Kidney epithelial cell (primary cell): ENCODE measurements around the gene KLHL29. TPM values are rescaled to one million over a fixed set of nuclear protein-coding genes. Genes with fewer than 3 reads are reported as not detected.

Experiments used
- DNase-seq: peaks from one replicate; pipeline ENCODE4 v3.0.0-alpha.2; 2010; ENCODE audit warnings: low read depth
- H3K27me3 ChIP-seq: 2 replicates; pipeline ENCODE4 v1.6.0; 2011; ENCODE audit warnings: low read length; ENCODE audit not compliant: control insufficient read depth, insufficient read depth
- H3K36me3 ChIP-seq: 2 replicates; pipeline ENCODE4 v1.5.1; 2011; ENCODE audit warnings: low read length; ENCODE audit not compliant: control insufficient read depth, insufficient read depth
- H3K4me3 ChIP-seq: 2 replicates; pipeline ENCODE4 v1.5.1; 2011; ENCODE audit warnings: low read depth, mild to moderate bottlenecking, control low read depth, low read length
- CTCF ChIP-seq: IDR thresholded peaks from 2 replicates; pipeline ENCODE4 v1.5.1; 2011; ENCODE audit warnings: mild to moderate bottlenecking, moderate library complexity, low read length, control low read depth, inconsistent platforms; ENCODE audit not compliant: insufficient read depth, poor library complexity, severe bottlenecking
- total RNA-seq: library from RNA; depleted of rRNA; stranded (reverse); fragments of >200 nt; gene quantifications from 2 replicates; pipeline ENCODE4 v1.2.3, GENCODE V29; 2015

Gene KLHL29
- total RNA-seq, 1 donor from 2014 or later: 12.4 TPM

- no peak for DNase-seq
- H3K27me3 ChIP-seq: no peaks in the 10 kb centered on the region
- TF ChIP-seq CTCF: no peak
- no peak overlapping the region for H3K4me3 ChIP-seq
- H3K36me3 ChIP-seq: no peaks in the 10 kb centered on the region
These were observed 21.7 kb upstream of the KLHL29 start for GRCh38 chr2:23363268-23363667.

- TF ChIP-seq CTCF: no peak
- no peak overlapping the region for H3K4me3 ChIP-seq
- no peaks in the 10 kb centered on the region for H3K27me3 ChIP-seq
- H3K36me3 ChIP-seq: no peaks in the 10 kb centered on the region
- DNase-seq: no peak
These were observed 21.1 kb upstream of the KLHL29 start for GRCh38 chr2:23363831-23364230.

DNA sequence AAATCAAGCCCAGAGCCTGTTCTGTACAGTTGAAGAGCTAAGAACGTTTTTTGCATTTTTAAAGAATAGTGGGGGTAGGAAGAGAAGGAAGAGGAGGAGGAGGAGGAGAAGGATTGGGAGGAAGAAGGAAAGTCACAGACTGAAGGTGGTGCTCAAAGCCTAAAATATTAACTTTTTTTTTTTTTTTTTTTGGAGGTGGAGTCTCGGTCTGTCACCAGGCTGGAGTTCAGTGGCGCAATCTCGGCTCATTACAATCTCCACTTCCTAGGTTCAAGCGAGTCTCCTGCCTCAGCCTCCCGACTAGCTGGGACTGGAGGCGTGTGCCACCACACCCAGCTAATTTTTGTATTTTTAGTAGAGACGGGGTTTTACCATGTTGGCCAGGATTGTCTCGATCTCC, 18.3 kb upstream of the KLHL29 start:
- Histone ChIP-seq H3K27me3 (no peaks in the 10 kb centered on the region), H3K4me3 (no peak overlapping the region), H3K36me3 (no peaks in the 10 kb centered on the region)
- DNase-seq: no peak
- TF ChIP-seq CTCF: no peak

GRCh38 chr2:23367760-23368159, 17.2 kb upstream of the KLHL29 start:
- H3K36me3 ChIP-seq: no peaks in the 10 kb centered on the region
- no peak overlapping the region for H3K4me3 ChIP-seq
- DNase-seq: no peak
- H3K27me3 ChIP-seq: no peaks in the 10 kb centered on the region
- TF ChIP-seq CTCF: no peak

- DNase-seq: no peak
- Histone ChIP-seq H3K4me3 (no peak overlapping the region), H3K27me3 (no peaks in the 10 kb centered on the region), H3K36me3 (no peaks in the 10 kb centered on the region)
- no peak for TF ChIP-seq CTCF
These were observed 11.3 kb upstream of the KLHL29 start for GRCh38 chr2:23373666-23374065.

- DNase-seq: no peak
- no peaks in the 10 kb centered on the region for H3K36me3 ChIP-seq
- no peak for TF ChIP-seq CTCF
- H3K27me3 ChIP-seq: no peaks in the 10 kb centered on the region
- H3K4me3 ChIP-seq: no peak overlapping the region
These were observed 9.5 kb upstream of the KLHL29 start for GRCh38 chr2:23375448-23375847.
